Calu3 (cell line): ENCODE data around the gene SPAG16. TPM values are rescaled to one million over a fixed set of nuclear protein-coding genes. Genes with fewer than 3 reads are reported as not detected.

Source experiments
- BruUV-seq: library from RNA; stranded (reverse); fragments of 400-500 nt; replicated peaks from 2 replicates; lab custom pipeline; 2021; lab: Mats Ljungman, UMichigan
- CTCF ChIA-PET: fragments of 300-600 bp; sonication (Branson Sonifier 250); formaldehyde crosslinking; loops from one replicate; lab custom pipeline; 2022; ENCODE audit warnings: antibody characterized with exemption; lab: Charles Lee
- DNase-seq: peaks from one replicate; pipeline ENCODE4 v3.0.0; 2022
- H3K27ac Mint-ChIP-seq: one replicate; pipeline ENCODE4 v1.8.0; 2022; ENCODE audit warnings: mixed read lengths; ENCODE audit not compliant: unreplicated experiment
- H3K27me3 Mint-ChIP-seq: one replicate; pipeline ENCODE4 v1.8.0; 2022; ENCODE audit warnings: mixed read lengths; ENCODE audit not compliant: unreplicated experiment
- H3K36me3 Mint-ChIP-seq: one replicate; pipeline ENCODE4 v1.8.0; 2022; ENCODE audit warnings: mild to moderate bottlenecking, moderate library complexity, mixed read lengths; ENCODE audit not compliant: insufficient read depth, unreplicated experiment
- H3K4me1 Mint-ChIP-seq: one replicate; pipeline ENCODE4 v1.8.0; 2022; ENCODE audit warnings: mild to moderate bottlenecking, low read depth, mixed read lengths; ENCODE audit not compliant: unreplicated experiment
- H3K4me3 Mint-ChIP-seq: one replicate; pipeline ENCODE4 v1.8.0; 2022; ENCODE audit warnings: mild to moderate bottlenecking, low read depth, moderate library complexity, mixed read lengths; ENCODE audit not compliant: unreplicated experiment
- H3K9me3 Mint-ChIP-seq: one replicate; pipeline ENCODE4 v1.8.0; 2022; ENCODE audit warnings: low read depth, mixed read lengths; ENCODE audit not compliant: unreplicated experiment
- intact Hi-C: fragments of 100-400 bp; cut with micrococcal nuclease; formaldehyde crosslinking; loops from one replicate; pipeline ENCODE4 v1.10.0; 2022; ENCODE audit not compliant: unreplicated experiment
- total RNA-seq: library from RNA; stranded (reverse); gene quantifications from 2 replicates; pipeline ENCODE4 v1.2.3, GENCODE V29; 2022
- TF ChIP-seq, protein P1 (sequence below): fragments of 200-600 bp; IDR thresholded peaks from one replicate; pipeline ENCODE4 v1.8.0; 2022; ENCODE audit warnings: antibody characterized with exemption; ENCODE audit not compliant: unreplicated experiment

SPAG16 gene
- total RNA-seq, 1 experiment from 2014 or later, result 30.2 TPM

GRCh38 chr2:213757525-213757924, 473.3 kb downstream of the SPAG16 start:
- CTCF ChIA-PET, result no interaction called here
- DNase-seq, result no peak
- intact Hi-C loops, result no loop called here
- no peaks in the 10 kb centered on the region for H3K36me3 Mint-ChIP-seq
- no peak overlapping the region for H3K4me3 Mint-ChIP-seq
- TF ChIP-seq, protein P1, sequence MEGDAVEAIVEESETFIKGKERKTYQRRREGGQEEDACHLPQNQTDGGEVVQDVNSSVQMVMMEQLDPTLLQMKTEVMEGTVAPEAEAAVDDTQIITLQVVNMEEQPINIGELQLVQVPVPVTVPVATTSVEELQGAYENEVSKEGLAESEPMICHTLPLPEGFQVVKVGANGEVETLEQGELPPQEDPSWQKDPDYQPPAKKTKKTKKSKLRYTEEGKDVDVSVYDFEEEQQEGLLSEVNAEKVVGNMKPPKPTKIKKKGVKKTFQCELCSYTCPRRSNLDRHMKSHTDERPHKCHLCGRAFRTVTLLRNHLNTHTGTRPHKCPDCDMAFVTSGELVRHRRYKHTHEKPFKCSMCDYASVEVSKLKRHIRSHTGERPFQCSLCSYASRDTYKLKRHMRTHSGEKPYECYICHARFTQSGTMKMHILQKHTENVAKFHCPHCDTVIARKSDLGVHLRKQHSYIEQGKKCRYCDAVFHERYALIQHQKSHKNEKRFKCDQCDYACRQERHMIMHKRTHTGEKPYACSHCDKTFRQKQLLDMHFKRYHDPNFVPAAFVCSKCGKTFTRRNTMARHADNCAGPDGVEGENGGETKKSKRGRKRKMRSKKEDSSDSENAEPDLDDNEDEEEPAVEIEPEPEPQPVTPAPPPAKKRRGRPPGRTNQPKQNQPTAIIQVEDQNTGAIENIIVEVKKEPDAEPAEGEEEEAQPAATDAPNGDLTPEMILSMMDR, result no peak
- no TSS peak for BruUV-seq
- no peaks in the 10 kb centered on the region for H3K9me3 Mint-ChIP-seq
- H3K27ac Mint-ChIP-seq, result no peak overlapping the region
- peaks cover 8% of the 10 kb centered on the region for H3K4me1 Mint-ChIP-seq
- no peaks in the 10 kb centered on the region for H3K27me3 Mint-ChIP-seq

DNA sequence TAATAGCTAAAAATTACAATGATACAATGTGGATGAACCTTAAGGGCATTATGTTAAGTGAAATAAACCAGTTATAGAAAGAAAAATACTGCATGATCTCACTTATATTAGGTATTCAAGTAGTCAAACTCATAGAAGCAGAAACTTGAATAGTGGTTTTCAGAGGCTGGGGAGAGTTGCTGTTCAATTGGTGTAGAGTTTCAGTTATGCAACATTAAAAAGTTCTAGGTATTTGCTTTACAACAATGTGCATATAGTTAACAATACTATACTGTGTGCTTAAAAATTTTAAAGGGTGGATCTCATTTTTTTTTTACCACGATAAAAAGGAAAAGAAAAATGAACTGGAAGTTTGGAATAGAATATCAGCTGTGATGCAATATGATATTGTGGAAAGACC, 479.1 kb downstream of the SPAG16 start:
- CTCF ChIA-PET, result interaction anchor here (0.5 kb wide), 1 partner anchor 697 kb away, joined by 5 read pairs; no protein-coding TSS in a partner anchor
- no TSS peak for BruUV-seq
- Mint-ChIP-seq H3K27ac (no peak overlapping the region), H3K9me3 (no peaks in the 10 kb centered on the region), H3K4me3 (no peak overlapping the region), H3K4me1 (peaks cover 8% of the 10 kb centered on the region), H3K36me3 (no peaks in the 10 kb centered on the region), H3K27me3 (no peaks in the 10 kb centered on the region)
- no peak for DNase-seq
- TF ChIP-seq, protein P1, result no peak
- intact Hi-C loops, result no loop called here

DNA sequence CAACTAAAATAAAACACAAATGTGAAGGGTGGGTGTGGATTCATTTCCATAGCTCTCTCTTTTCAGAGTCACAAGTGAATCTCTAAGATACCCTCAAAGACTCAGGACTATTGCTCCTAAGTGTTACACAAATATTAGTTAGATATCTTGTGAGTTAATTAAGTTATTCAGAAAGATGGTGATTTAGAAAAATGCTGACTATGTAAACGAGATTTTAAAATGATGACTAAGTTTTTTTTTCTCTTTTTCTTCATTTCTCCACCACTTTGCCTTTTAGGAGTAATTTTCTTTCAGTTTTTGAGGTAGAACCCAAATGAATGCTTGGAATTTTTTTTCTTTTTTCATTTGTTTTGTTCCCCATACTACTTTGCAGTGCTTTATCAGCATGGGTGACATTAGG, 479.7 kb downstream of the SPAG16 start:
- no peaks in the 10 kb centered on the region for H3K36me3 Mint-ChIP-seq
- H3K27me3 Mint-ChIP-seq, result no peaks in the 10 kb centered on the region
- H3K4me3 Mint-ChIP-seq, result no peak overlapping the region
- intact Hi-C loops, result no loop called here
- TF ChIP-seq, protein P1, result no peak
- H3K27ac Mint-ChIP-seq, result no peak overlapping the region
- no peak for DNase-seq
- no peaks in the 10 kb centered on the region for H3K9me3 Mint-ChIP-seq
- BruUV-seq, result no TSS peak
- peaks cover 8% of the 10 kb centered on the region for H3K4me1 Mint-ChIP-seq
- CTCF ChIA-PET, result interaction anchor here (0.5 kb wide), 1 partner anchor 696 kb away, joined by 5 read pairs; no protein-coding TSS in a partner anchor

- DNase-seq, result no peak
- H3K27ac Mint-ChIP-seq, result no peak overlapping the region
- no peak overlapping the region for H3K4me3 Mint-ChIP-seq
- BruUV-seq, result no TSS peak
- TF ChIP-seq, protein P1, result no peak
- intact Hi-C loops, result no loop called here
- peaks cover 8% of the 10 kb centered on the region for H3K4me1 Mint-ChIP-seq
- H3K27me3 Mint-ChIP-seq, result no peaks in the 10 kb centered on the region
- no peaks in the 10 kb centered on the region for H3K9me3 Mint-ChIP-seq
- CTCF ChIA-PET, result interaction anchor here (0.6 kb wide), 1 partner anchor 297 kb away, joined by 3 read pairs; no protein-coding TSS in a partner anchor
- no peaks in the 10 kb centered on the region for H3K36me3 Mint-ChIP-seq
Measured at GRCh38 chr2:213764849-213765248, 480.6 kb downstream of the SPAG16 start.
